Measurements from ENCODE around the gene DYNC2I2.

Gene DYNC2I2

DNA sequence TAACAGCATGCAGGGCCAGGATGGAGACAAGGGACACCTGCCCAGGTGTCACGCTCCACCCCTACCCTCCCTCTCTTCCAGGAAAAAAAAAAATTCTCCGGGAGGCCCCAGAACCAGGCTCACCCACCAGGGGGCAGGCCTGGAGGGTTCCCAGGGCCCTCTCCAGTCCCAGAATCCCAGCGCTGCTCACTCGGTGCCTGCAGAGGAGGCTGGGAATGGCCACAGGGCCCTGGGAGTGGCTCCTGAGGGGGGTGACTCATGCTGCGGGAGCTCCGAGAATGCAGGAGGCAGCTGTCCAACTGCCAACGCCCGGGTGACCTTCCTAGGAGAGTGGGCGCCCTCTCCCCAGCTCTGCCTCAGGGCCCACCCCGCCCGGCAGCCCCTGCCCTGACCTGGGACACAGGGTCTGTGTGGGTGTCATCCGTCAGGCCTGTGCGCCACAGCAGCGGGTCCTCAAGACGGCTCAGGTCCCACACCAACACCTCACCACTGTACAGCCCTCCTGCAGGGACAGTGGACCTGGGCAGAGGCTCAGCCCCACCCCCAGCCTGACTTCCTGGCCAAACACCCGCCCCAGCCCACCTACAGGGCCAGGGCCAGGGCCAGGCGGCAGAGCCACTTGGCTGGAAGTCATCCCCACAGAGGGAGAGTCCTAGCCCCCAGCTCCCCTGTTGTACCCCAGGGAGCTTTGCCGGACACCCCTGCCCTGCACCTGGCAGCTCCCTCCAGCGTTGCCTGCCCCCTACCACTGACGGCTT lies 21.2 kb downstream of the DYNC2I2 start:
- no peak for DNase-seq

DNA sequence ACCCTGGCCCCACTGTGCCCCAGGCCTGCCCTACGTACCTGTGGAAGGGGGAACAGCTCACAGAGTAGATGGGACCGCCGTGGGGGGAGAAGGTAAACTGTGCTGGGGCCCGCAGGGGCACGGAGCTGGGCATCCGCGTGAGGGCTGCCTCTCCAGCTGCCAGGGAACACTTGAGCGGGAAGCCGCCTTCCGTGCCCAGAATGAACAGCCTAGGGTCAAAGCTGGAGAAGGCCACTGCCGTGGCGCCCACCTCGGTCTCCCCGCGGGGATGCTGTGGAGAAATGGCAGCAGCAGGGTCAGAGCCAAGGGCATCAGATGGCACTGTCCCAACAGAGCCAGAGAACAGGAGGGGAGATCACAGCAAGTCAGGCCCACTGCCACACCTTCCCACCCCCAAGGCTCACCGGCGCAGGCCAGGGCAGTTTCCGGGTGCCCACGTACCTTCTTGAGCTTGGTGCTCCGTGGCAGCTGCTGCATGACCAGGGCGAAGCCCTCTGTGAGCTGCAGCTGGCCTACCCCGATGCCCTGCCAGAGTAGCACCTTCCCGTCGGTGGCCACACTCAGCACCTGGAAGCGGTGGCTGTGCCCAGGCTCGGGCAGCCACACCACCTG lies 21.9 kb downstream of the DYNC2I2 start:
- no peak for DNase-seq

DNA sequence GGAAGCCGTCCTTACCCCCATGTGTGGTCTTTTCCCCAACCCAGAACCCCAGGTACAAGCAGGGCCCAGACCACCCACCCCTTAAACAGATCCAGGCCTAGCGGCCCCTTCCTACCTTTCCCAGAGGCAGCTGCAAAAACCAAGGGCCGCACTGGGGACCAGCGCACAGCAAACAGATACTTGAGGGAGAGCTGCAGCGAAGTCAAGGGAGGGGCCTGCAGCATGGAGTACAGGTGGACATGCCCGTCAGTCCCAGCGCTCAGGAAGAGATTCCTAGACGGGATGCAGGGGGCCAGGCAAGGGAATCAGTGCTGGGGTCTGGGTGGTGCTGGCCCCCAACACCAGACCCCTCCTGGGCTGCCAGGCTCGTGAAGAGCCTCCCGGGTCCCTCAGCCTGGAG lies 22.5 kb downstream of the DYNC2I2 start:
- DNase-seq, result no peak

DNA sequence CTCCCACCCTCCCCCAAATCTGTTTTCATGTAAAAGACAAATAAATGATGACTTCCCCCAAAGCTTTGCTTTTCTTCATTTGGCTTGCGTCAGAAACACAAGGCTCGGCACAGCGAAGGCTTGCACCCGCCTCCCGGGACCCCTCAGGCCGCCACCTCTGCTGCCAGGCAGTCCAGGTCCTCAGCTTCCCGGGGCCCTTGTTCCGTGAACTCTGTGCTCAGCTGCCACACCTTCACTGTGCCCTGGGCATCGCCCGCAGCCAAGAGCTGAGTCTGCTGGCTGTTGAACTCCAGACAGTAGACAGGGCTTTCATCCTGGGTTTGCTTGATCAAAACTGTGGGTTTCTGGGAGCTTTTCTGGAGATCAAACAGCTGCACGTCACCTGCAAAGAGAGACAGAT lies 23.0 kb downstream of the DYNC2I2 start:
- DNase-seq, result no peak

DNA sequence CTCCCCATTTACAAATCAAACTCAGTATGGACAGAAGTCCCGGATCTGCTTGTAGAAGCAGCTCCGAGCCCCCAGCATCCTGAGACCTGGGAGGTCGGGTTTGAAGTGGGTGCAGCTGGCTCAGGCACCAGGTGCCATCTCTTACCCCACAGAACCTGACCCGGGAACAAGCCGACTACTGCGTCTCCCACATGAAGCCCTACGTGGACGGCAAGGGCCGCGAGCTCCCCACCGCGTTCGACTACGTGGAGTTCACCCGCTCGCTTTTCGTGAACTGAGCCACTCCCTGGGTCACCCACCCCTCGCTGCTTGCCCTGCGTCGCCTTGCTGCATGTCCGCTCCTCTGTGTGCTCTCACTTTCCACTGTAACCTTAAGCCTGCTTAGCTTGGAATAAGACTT lies 23.6 kb downstream of the DYNC2I2 start:
- no peak for DNase-seq

DNA sequence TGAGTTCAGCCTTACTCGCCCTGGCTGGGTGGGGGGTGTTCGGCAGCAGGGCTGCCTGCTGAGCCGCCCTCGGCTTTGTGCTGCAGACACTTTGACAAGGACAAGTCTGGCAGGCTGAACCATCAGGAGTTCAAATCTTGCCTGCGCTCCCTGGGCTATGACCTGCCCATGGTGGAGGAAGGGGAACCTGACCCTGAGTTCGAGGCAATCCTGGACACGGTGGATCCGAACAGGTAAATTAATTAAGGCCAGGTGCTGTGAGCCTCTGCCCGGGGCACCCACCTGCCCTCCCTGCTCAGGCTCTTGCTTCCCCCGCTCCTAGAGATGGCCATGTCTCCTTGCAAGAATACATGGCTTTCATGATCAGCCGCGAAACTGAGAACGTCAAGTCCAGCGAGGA lies 24.2 kb downstream of the DYNC2I2 start:
- DNase-seq, result no peak

DNA sequence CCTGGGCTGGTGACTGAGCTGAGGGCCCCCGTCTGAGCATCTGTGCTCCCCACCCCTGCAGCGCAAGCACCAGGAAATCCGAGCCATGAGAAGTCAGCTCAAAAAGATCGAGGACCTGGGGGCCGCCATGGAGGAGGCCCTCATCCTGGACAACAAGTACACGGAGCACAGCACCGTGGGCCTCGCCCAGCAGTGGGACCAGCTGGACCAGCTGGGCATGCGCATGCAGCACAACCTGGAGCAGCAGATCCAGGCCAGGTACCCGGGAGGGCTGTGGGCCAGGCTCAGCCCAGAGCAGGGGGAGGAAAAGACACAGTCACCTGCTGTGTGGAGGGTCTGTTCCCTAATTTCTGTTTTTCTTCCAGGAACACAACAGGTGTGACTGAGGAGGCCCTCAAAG lies 24.6 kb downstream of the DYNC2I2 start:
- no peak for DNase-seq

DNA sequence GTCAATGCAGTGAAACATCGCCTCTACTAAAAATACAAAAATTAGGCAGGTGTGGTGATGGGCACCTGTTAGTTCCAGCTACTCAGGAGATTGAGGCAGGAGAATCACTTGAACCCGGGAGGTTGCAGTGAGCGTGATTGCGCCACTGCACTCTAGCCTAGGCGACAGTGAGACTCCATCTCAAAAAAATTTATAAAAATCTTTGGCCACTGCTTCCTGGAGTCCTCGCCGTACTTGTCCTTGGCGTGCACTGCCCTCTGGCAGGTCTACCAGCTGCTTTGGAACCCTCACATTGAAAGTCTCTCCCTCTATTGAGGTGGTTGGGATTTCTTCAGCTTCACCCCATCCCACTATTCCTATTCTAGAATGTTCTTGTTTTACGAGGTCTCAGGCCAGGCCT lies 25.0 kb downstream of the DYNC2I2 start:
- no peak for DNase-seq

DNA sequence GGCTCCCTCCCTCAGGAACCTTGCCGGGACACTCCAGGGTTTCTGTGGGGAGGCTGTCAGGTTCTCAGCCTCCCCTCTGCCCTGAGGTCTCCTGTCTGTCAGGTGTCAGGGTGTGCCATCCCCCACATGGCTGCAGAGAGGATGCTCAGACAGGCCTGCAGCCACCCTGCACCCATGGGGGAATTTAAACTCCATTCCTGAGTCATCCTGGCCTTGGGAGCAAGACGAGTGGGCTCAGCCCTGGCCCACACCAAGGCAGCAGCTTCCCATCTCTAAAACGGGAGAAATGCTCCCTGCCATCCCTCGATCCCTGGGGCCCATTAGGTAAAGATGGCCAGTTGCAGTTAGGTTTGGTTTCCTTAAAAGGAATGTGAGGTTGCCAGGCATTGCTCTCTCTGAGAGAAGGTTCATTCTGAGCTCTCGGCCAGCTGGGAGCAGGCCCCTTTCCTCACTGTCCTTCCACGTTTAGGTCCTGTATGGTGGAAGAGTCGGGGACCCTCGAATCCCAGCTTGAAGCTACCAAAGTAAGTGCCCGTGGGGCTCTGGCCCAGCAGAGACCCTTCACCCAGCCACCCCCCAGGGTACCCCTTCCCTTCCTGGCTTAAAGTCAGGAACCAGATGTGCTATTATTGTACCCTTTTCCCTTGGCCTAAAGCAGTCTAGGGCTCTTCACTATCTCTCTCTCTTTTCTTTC lies 26.6 kb downstream of the DYNC2I2 start:
- DNase-seq, result no peak

DNA sequence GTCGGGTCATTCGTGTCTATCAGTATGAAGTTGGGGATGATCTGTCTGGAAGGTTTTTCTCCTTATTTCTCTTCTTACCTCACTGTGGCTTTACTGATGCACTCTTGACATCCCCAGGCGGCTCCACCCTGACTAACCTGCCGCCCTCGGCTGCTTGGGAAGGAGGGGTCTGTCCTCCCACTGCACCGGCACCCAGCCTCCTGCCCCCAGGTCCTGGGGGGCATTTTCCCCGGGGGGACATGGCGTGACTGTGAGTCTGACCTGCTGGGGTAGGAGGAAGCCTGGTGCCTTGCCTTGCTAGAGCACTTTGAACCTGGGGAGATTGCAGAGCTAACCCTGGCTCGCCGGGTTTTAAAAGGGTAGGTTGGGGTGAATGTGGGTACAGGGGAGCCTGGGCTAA lies 27.5 kb downstream of the DYNC2I2 start:
- no peak for DNase-seq

DNA sequence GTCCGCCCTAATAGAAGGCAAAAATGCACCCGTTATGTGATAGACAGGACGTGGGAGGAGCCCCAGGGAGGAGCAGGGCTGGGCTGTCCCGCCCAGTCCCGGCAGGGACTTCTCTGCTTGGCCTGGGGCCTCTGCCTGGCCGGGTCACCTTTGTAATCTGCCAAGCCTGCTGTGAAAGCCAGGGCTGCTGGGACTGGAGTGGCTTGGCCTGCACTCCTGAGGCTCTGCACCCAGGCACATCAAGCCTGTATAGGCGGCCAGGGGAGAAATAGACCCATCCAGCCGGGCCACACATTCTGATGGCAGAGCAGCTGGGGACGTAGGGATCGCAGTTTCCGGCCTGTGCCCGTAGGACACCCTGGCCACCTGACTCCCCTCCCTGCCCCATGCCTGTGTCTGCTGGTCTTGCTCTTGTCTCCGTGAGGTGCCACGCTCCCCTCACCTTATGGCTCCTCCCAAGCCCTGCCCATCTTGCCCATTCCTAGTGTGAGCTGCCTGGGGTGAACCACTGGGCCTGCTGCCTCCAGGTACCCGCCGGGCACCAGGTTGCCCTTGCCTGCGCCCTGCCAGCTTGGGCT lies 28.1 kb downstream of the DYNC2I2 start:
- no peak for DNase-seq

DNA sequence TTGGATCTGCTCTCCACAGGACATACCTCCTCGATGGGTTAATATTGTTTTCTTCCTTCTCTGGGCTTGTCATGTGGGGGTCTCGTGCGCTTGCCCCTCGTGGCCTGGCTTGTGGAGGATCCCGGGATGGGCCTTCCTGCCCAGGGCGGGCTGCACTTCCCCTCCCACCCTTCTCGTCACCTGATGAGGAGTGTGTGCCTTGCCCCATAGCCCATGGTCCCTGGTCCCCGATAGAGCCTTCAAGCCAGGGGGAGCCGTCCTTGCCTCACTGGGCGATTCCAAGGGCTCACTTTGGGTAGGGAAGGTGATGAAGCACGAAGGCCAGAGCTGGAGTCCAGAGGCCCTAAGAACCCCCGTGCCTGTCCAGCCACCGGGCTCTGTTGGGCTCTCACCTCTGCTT lies 28.7 kb downstream of the DYNC2I2 start:
- no peak for DNase-seq

DNA sequence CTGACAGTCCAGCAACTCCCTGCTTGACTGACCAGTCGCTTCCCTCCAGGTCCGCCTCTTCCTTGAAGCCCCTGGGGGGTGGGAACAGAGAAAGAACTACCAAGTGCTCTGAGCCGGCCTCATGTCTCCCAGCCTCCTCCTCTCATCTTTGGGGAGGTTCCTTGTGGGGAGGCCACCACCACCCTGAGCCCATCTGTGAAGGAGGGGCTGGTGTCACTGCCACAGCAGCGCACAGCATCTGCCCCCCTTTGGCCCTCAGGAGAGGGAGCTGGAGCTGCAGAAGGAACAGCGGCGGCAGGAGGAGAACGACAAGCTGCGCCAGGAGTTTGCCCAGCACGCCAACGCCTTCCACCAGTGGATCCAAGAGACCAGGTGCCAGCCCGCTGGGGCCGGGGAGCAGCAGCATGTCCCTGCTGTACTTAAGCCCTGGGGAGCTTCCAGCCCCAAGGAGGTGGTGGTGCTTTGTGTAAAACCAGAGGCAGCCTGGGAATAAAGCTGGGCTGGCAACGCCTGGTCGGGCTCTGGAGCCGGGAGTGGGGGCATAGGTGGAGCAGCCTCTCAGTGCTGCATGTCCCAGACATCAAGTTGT lies 29.4 kb downstream of the DYNC2I2 start:
- no peak for DNase-seq

DNA sequence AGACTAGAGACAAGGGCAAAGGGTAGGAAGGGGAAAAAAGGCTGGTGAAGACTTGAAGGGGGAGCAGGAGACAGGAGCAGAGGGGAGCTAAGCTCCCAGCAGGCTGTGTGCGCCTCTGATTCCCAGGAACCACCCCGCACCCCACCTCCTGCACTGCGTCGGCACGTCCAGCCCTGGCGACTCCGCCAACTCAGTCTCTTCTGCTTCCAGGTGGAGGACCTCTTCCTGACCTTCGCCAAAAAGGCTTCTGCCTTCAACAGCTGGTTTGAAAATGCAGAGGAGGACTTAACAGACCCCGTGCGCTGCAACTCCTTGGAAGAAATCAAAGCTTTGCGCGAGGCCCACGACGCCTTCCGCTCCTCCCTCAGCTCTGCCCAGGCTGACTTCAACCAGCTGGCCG lies 30.5 kb downstream of the DYNC2I2 start:
- no peak for DNase-seq

DNA sequence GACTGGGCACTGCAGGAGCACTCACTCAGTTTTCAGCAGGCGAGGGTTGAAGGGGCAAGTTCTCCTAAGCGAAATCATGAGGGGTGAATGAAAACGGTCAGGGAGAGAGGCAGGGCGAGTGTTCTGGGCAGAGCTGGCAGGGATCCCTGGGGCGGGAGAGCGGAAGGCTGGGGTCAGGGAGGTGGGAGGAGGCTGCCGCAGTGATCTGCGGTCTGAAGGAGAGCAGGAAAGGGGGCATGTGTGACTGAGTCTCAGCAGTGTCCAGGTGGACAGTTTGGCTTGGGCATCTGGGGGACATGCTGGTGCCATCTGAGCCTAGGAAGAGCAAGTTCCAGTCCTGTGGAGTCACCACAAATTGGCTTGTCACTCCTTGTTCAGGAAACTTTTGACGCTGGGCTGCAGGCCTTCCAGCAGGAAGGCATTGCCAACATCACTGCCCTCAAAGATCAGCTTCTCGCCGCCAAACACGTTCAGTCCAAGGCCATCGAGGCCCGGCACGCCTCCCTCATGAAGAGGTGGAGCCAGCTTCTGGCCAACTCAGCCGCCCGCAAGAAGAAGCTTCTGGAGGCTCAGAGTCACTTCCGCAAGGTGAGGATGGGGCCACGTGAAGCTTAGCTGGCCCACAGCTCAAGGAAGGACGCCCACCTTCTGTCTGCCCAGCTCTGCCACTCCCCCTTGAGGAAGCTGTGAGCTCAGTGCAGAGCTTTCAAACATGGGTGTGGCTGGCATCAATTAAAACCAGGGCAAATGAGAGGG lies 31.1 kb downstream of the DYNC2I2 start:
- DNase-seq, result no peak

DNA sequence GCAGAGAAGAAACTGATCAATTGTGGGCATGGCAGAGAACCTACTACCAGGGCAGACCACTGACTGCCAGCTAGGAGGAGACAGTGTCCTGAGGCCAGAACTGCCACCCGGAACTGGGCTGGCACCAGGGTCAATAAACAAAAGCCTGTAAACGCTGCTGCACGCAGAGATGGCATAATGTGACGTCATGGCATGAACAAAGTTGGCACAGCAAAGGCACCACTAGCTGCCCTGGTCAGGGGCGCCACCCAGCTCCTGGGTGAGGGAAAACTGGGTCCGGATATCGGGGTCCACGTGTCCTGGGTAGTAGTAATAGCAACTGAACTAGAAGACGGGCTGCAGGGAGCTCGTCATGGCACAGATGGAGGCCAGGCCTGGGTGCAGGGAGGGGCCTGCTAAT lies 32.1 kb downstream of the DYNC2I2 start:
- DNase-seq, result no peak

DNA sequence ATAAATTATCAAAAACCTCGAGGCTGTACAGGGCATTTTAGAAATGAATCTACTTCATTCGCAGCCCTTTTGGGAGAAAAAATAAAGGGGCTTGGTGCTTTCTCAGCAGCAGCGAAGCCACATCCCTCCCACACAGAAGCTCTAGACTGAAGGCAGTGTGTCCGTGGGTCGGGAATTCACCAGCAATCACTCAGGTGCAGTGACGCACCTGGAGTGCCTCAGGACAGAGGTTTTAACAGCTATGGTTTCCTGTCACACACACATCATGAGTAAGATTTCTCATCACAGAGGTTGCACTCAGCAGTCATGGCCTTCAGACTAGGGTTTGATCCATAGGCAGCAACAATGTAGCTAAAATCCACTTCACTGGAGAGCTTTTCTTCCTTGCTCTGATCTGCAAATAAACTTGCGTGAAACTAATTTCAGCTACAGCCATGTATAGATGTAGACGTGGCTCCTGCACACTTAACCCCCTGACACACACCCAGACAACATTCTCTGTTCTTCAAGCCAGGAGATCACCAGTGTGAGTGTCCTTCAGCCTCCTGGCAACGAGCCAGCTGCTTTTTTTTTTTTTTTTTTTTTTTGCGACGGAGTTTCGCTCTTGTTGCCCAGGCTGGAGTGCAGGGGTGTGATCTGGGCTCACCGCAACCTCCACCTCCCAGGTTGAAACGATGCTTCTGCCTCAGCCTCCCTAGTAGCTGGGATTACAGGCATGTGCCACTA lies 34.8 kb downstream of the DYNC2I2 start:
- DNase-seq, result no peak

DNA sequence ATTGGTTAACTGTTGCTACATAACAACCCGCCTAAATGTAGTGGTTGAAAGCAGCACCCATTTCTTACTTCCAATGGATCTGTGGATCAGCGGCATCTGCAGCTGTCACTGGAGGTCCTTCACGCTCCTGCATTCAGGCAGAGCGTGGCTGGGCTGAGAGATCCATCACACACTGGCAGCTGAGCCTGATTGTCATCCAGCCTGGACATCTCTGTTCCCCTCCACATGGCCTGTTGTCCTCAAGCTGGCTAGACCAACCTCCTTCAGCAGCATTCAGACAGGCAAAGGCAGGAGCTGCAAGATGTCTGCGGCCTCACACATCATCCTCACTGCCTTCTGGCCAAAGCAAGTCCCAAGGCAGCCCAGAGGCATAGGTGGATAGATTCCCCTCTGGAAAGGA lies 36.9 kb downstream of the DYNC2I2 start:
- DNase-seq, result no peak

DNA sequence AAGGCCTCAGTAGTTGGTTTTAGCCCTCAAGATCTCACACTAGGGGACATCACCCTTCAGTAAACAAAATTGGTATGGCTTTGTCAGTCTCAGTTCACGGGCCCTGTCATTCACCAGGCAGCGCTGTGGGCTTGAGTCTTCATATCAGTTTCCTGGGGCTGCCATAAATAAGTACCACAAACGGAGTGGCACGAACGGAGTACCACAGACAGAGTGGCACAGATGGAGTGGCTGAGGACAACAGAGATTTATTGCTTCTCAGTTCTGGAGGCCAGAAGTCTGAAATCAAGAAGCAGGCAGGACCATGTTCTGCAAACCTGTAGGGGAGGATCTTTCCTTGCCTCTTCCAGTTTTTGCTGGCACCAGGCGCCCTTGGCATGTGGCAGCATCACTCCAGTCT lies 37.5 kb downstream of the DYNC2I2 start:
- no peak for DNase-seq

DNA sequence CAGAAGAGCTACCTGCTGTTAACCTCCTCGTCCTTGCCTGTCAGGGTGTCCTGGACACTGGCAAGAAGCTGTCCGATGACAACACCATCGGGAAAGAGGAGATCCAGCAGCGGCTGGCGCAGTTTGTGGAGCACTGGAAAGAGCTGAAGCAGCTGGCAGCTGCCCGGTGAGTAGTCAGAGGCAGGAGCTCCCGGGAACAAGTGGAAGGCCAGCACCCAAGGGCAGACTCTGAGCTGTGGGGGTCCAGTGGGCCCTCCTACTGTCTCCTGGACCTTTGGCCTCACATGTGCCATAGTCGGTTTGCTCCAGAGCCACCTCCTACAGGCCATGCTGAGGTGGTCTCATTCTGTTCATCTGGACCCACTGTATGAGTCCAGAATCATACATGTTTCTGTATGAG lies 38.7 kb downstream of the DYNC2I2 start:
- DNase-seq, result no peak

DNA sequence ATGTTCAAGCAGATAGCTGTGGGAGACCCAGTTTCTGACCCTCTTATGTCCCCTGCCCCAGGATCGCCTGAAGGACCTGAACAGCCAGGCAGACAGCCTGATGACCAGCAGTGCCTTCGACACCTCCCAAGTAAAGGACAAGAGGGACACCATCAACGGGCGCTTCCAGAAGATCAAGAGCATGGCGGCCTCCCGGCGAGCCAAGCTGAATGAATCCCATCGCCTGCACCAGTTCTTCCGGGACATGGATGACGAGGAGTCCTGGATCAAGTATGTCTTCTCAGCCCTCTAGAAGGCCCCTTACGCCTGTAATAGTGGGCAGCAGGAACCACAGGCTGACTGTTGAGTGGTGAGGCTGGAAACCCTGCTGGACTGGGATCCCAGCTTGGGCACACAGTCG lies 41.1 kb downstream of the DYNC2I2 start:
- DNase-seq, result no peak

DNA sequence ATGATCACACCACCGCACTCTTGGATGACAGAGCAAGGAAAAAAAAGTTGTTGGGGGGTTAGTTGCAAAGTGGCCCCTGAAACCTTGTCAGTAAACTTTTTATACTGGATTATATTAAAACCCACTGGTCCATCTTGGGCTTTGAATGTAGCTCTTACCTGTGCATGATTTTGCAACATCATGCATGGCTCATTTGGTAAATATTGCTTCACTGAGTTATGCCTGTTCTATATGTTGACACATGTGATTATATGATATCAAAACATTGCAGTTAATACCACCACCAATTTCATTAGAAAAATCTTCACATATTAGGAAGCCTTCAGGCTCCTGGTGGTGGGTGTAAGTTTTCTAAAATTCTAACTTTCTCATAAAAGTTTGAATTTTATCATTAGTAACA lies 41.9 kb downstream of the DYNC2I2 start:
- DNase-seq, result no peak
